Measurements from ENCODE around the gene GALNT12.

Gene GALNT12

GRCh38 chr9:98774746-98775145, 32.7 kb upstream of the GALNT12 start:
- H4K20me1 ChIP-seq (ENCODE audit: insufficient read depth, low read length), result no peaks in the 10 kb centered on the region
- no peak overlapping the region for H3K4me2 ChIP-seq (ENCODE audit: low read length)
- peaks cover 18% of the 10 kb centered on the region for H3K36me3 ChIP-seq (replicated peaks; ENCODE audit: low read depth, low read length)
- no peak overlapping the region for H3K9ac ChIP-seq (ENCODE audit: low read length)
- H3K4me3 ChIP-seq (ENCODE audit: low read length), result no peak overlapping the region
- no peaks in the 10 kb centered on the region for H3K27me3 ChIP-seq (ENCODE audit: low read depth, low read length)
- no peak overlapping the region for H2AFZ ChIP-seq (ENCODE audit: low read depth, low read length)
- TF ChIP-seq CTCF (IDR thresholded peaks at IDR 0.05; ENCODE audit: low read depth, low read length) (peak; percentile 68), EZH2phosphoT487 (IDR thresholded peaks at IDR 0.05; ENCODE audit: low read depth) (no peak)
- no peaks in the 10 kb centered on the region for H3K4me1 ChIP-seq (ENCODE audit: low read length)
- no peak overlapping the region for H3K27ac ChIP-seq (ENCODE audit: low read length)
- no peaks in the 10 kb centered on the region for H3K9me3 ChIP-seq (ENCODE audit: insufficient read depth, low read length)
- H3K79me2 ChIP-seq (ENCODE audit: low read length), result no peaks in the 10 kb centered on the region

- Histone ChIP-seq H3K9me3 (ENCODE audit: insufficient read depth, low read length) (no peaks in the 10 kb centered on the region), H2AFZ (ENCODE audit: low read depth, low read length) (no peak overlapping the region), H3K4me3 (ENCODE audit: low read length) (no peak overlapping the region), H4K20me1 (ENCODE audit: insufficient read depth, low read length) (no peaks in the 10 kb centered on the region), H3K4me1 (ENCODE audit: low read length) (no peaks in the 10 kb centered on the region), H3K79me2 (ENCODE audit: low read length) (no peaks in the 10 kb centered on the region), H3K27ac (ENCODE audit: low read length) (no peak overlapping the region), H3K36me3 (replicated peaks; ENCODE audit: low read depth, low read length) (peaks cover 10% of the 10 kb centered on the region), H3K27me3 (ENCODE audit: low read depth, low read length) (no peaks in the 10 kb centered on the region), H3K4me2 (ENCODE audit: low read length) (no peak overlapping the region), H3K9ac (ENCODE audit: low read length) (no peak overlapping the region)
- TF ChIP-seq CTCF (IDR thresholded peaks at IDR 0.05; ENCODE audit: low read depth, low read length) (peak; percentile 75), EZH2phosphoT487 (IDR thresholded peaks at IDR 0.05; ENCODE audit: low read depth) (no peak)
Measured at GRCh38 chr9:98775831-98776441, 31.5 kb upstream of the GALNT12 start.

GRCh38 chr9:98777618-98778017, 29.9 kb upstream of the GALNT12 start:
- no peaks in the 10 kb centered on the region for H3K27me3 ChIP-seq (ENCODE audit: low read depth, low read length)
- H4K20me1 ChIP-seq (ENCODE audit: insufficient read depth, low read length), result no peaks in the 10 kb centered on the region
- no peak overlapping the region for H3K27ac ChIP-seq (ENCODE audit: low read length)
- H3K36me3 ChIP-seq (replicated peaks; ENCODE audit: low read depth, low read length), result peaks cover 8% of the 10 kb centered on the region
- no peak for TF ChIP-seq EZH2phosphoT487 (IDR thresholded peaks at IDR 0.05; ENCODE audit: low read depth)
- H3K4me1 ChIP-seq (ENCODE audit: low read length), result no peaks in the 10 kb centered on the region
- no peaks in the 10 kb centered on the region for H3K9me3 ChIP-seq (ENCODE audit: insufficient read depth, low read length)
- H3K9ac ChIP-seq (ENCODE audit: low read length), result no peak overlapping the region
- no peak overlapping the region for H3K4me2 ChIP-seq (ENCODE audit: low read length)
- H3K4me3 ChIP-seq (ENCODE audit: low read length), result no peak overlapping the region
- H2AFZ ChIP-seq (ENCODE audit: low read depth, low read length), result no peak overlapping the region
- H3K79me2 ChIP-seq (ENCODE audit: low read length), result no peaks in the 10 kb centered on the region

- H3K27me3 ChIP-seq (ENCODE audit: low read depth, low read length), result no peaks in the 10 kb centered on the region
- H4K20me1 ChIP-seq (ENCODE audit: insufficient read depth, low read length), result no peaks in the 10 kb centered on the region
- H3K4me1 ChIP-seq (ENCODE audit: low read length), result no peaks in the 10 kb centered on the region
- no peak overlapping the region for H3K27ac ChIP-seq (ENCODE audit: low read length)
- no peaks in the 10 kb centered on the region for H3K79me2 ChIP-seq (ENCODE audit: low read length)
- no peak overlapping the region for H3K9ac ChIP-seq (ENCODE audit: low read length)
- no peaks in the 10 kb centered on the region for H3K9me3 ChIP-seq (ENCODE audit: insufficient read depth, low read length)
- H3K4me2 ChIP-seq (ENCODE audit: low read length), result no peak overlapping the region
- no peak overlapping the region for H3K4me3 ChIP-seq (ENCODE audit: low read length)
- TF ChIP-seq EZH2phosphoT487 (IDR thresholded peaks at IDR 0.05; ENCODE audit: low read depth) (no peak), CTCF (IDR thresholded peaks at IDR 0.05; ENCODE audit: low read depth, low read length) (no peak)
- no peak overlapping the region for H2AFZ ChIP-seq (ENCODE audit: low read depth, low read length)
- H3K36me3 ChIP-seq (replicated peaks; ENCODE audit: low read depth, low read length), result peaks cover 2% of the 10 kb centered on the region
Measured at GRCh38 chr9:98778251-98778650, 29.2 kb upstream of the GALNT12 start.
